Measurements from ENCODE around the gene ERI3. TPM values are rescaled to one million over a fixed set of nuclear protein-coding genes. Genes with fewer than 3 reads are reported as not detected.

Gene ERI3
- total and polyA plus RNA-seq, 2 of the 13 experiments (the other 11 are each of a cell fraction or from before 2014, with no cell fraction given) = 35.6 to 35.9 TPM

- TF ChIP-seq ATRX (CRISPR knock-in tag; IDR thresholded peaks at IDR 0.05; ENCODE audit: borderline replicate concordance) = no peak
- TF ChIP-seq ZNF550 (CRISPR knock-in tag; IDR thresholded peaks at IDR 0.05; ENCODE audit: borderline replicate concordance) = no peak
- no peak; the same call in 1 of the 2 replicates for TF ChIP-seq ZBTB14 (CRISPR knock-in tag; IDR thresholded peaks at IDR 0.05)
- TF ChIP-seq ARID4A (CRISPR knock-in tag; IDR thresholded peaks at IDR 0.05; ENCODE audit: borderline replicate concordance) = peak; percentile 87
- TF ChIP-seq THAP9 (CRISPR knock-in tag; IDR thresholded peaks at IDR 0.05; ENCODE audit: borderline replicate concordance) = peak; percentile 94
- TF ChIP-seq IRF1 (CRISPR knock-in tag; IDR thresholded peaks at IDR 0.05; ENCODE audit: low read depth) = no peak
- peak; percentile 78 for TF ChIP-seq RBFOX2 (IDR thresholded peaks at IDR 0.05; ENCODE audit: low read depth, low read length)
- TF ChIP-seq SOX6 (IDR thresholded peaks at IDR 0.05) = no peak
- peak; percentile 73 for TF ChIP-seq SOX6 (CRISPR knock-in tag; IDR thresholded peaks at IDR 0.05)
- peak; percentile 64; the same call in 1 of the 2 replicates for TF ChIP-seq ZNF34 (CRISPR knock-in tag; IDR thresholded peaks at IDR 0.05; ENCODE audit: borderline replicate concordance)
- no peak for TF ChIP-seq RFX5 (IDR thresholded peaks at IDR 0.05; ENCODE audit: low read depth, low read length)
- no peak for TF ChIP-seq DMTF1 (CRISPR knock-in tag; IDR thresholded peaks at IDR 0.05)
- TF ChIP-seq ZBTB43 (CRISPR knock-in tag; conservative IDR thresholded peaks at IDR 0.05) = peak; percentile 78
- 0 out of 2 replicates have a peak, but pooled peaks have one; percentile 72 for TF ChIP-seq ZNF354B (CRISPR knock-in tag; IDR thresholded peaks at IDR 0.05)
Observed at GRCh38 chr1:44213222-44214112, 141.6 kb downstream of the ERI3 start, which contains the start of gene DMAP1 (continued).
